Measurements from ENCODE around the gene SEC62.

DNA sequence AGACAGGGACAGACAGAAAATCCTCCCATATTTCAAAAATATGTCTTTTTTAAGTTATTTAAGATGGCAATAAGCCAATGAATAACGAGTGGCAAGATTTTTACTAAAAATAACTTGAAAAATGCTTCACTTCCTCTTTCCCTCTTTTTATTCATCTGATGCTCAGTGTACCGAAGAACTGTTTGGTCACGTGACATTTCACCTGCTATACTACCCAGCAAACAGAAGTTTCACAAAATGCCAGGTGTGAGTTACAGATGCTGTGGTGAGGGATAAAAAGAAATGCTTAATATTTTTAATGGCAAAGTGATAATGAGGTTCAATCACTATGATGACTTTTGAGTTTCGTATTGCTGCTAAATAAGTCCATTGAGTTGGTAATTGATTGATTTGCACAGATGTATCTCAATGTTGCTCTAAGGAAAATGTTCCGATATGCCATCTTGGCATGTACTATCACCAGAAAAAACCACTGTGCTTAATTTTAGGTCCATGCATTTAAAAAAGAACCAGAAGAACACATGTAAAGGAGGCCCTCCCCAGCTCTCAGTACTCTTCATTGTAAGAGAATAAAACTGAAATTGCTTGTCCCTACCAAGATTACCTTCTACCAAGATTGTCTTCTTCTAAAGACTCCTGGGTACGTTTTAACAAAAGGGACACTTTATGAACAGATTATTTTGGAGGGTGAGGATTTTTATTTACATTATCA, 26.0 kb upstream of the SEC62 start:
- TF ChIP-seq EZH2 (IDR thresholded peaks at IDR 0.05; ENCODE audit: insufficient read depth, poor library complexity, severe bottlenecking), result no peak
- no peak for TF ChIP-seq EZH2phosphoT487 (IDR thresholded peaks at IDR 0.05; ENCODE audit: insufficient read depth, low read depth)
